GM18526 (cell line): Measurements from ENCODE around the gene TSPAN13.

Experiments used
- POLR2A ChIP-seq: IDR thresholded peaks from 3 replicates; pipeline ENCODE4 v1.6.1; 2011; ENCODE audit not compliant: insufficient read length; ENCODE audit errors: extremely low read depth

TSPAN13 gene

DNA sequence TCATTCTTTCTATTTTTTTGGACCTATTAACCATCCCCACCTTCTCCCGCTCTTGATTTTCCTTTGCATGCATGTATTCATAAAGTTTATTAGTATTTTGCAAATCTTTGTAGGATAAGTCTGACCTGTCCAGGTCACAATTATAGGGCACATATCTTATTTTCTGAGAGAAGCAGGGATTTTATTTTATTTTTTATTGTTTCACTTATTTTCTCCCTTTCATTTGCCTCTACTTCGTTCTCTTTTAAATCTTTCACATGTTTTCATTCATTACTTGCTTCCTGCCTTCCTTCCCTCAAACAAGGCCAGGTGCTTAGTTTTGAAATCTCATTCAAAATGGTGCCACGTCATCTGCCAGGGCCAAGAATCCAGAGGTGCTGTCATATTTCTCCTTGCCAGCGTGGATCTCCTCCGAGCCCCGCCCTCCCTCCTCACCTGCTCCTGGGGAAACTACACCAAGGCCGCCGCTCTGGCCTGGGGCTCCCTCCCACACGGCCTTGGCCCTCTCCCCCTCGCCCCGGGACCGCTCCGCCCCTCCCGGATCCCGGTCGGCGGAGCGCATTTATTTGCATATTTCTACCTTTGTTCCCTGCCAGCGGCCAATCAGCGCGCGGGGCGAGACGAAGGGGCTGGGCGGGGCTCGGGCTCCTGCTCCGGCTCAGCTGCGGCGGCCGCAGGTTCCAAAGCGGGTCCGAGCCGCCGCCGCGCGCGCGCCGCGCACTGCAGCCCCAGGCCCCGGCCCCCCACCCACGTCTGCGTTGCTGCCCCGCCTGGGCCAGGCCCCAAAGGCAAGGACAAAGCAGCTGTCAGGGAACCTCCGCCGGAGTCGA lies at the start of gene TSPAN13:
TSS of gene TSPAN13 (plus strand) at position 654 of the 830 bp plus-strand sequence. CDS start 213 bp downstream, outside the sequence.
- TF ChIP-seq POLR2A = no peak

DNA sequence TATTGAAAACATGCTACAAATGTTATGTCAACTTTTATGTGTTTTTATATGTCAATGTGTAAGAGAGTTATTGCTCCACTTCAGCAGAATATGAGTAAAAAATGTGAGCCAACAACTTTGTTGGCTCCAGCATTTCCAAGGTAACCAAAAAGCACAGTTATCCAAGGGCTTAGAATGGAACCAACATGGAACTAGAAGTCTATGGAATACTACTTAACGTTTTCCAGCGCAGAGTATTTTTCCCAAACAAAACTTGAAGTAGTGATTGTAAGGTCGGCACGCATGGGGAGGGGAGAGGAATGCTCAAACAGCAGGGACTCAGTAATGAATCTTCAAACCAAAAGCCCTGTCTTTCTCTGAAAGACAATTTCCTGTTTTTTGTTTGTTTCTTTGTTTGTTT lies 45.0 kb upstream of the TSPAN13 start:
- no peak for TF ChIP-seq POLR2A

DNA sequence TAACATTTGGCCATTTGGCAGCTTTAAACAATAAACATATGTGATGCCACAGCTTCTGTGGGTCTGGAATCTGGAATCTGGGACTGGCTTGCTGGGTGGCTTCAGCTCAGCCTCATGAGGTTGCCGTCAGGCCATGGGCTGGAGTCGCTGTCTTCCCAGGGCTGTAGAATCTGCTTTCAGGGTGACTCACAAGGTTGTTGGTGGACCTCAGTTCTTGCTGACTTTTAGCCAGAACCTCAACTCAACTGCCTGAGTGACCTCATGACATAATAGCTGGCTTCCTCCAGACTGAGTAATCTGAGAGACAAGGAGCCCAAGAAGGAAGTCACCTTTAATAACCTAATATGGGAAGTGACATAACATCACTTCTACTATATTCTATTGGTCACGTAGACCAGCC lies 44.6 kb upstream of the TSPAN13 start:
- TF ChIP-seq POLR2A = no peak

DNA sequence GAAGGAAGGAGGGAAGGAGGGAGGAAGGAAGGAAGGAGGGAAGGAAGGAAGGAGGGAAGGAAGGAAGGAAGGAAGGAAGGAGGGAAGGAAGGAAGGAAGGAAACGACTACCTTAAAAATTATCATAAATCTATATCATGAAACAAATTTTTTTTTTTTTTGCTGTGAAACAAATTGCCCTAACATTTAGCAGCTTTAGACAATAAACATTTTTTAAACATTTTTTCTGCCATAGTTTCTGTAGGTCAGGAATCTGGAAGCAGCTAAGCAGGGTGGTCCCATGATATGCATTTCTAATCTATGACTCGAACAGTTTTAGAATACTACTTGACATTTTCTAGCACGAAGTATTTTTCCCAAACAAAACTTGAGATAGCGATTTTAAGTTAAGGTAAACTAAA lies 42.9 kb upstream of the TSPAN13 start:
- no peak for TF ChIP-seq POLR2A

DNA sequence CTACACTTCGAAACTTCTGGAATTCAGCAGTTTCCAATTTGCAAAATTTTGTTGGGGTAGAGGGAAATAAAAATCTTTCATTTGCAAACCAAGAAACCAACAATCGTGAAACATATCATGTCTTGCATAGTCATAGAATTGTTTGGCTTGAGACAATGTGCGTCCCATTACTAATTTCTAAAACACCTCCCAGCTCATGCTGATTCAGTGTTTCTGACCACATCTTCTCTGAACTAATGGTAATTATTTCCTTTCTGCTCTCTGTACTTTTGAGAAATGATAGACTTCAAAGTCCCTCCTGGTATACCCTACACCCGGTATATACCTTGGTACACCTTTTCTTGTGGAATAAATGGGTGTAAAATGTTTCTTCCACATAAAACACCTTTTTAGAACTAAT lies 41.8 kb upstream of the TSPAN13 start:
- no peak for TF ChIP-seq POLR2A

DNA sequence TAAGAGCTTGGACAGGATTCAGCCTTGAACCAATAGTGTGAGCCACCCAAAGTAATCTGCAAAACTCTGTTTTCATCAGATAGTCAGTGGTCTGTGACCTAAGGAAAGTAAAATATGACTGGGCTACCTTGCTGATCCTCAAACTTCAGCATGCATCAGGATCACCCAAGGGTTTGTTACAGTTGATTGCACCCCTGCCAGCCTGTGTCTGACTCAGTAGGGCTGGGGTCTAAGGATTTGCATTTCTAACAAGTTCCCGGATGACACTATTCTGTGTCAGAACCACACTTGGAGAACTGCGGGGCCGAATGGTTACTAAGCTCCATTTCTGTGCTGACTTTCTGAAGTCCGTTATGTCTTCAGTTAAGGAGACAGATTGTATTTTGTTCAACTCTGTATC lies 40.6 kb upstream of the TSPAN13 start:
- no peak for TF ChIP-seq POLR2A

DNA sequence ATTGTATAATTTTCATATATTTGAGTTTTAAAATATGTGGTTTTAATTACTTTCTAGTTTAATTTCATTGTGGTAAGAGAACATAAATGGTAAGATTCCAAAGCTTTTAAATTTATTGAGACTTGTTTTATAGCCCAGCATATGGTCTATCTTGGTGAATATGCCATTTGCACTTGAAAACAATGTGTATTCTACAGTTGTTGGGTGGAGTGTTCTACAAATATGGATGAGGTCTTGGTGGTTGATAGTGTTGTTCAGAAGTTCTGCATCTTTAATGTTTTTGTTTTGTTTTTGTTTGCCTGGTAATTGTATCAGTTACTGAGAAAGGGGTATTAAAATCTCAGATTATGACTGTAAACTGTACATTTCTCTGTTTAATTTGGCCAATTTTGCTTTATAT lies 37.6 kb upstream of the TSPAN13 start:
- no peak for TF ChIP-seq POLR2A

DNA sequence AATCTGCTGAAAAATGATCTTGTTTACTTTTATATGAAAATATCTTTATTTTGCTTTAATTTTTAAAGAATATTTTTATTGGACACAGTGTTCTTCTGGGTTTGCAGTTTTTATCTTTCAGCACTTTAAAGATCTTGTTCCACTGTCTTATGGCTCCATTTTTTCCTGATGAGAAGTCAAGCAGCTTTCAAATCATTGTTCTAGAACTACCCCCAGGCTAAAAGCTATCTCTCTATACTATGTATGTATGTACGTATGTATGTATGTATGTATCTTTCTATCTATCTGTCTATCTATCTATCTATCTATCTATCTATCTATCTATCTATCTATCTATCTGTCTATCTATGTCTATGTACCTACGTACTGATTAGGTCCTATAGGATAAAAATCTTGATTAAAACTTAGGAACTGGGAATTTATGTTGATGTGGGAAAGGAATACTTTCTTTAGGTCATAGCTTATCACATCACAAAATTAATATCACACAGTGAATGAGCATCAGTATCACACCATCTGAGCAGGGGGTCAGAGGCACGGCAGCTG lies 35.4 kb upstream of the TSPAN13 start:
- TF ChIP-seq POLR2A = no peak

DNA sequence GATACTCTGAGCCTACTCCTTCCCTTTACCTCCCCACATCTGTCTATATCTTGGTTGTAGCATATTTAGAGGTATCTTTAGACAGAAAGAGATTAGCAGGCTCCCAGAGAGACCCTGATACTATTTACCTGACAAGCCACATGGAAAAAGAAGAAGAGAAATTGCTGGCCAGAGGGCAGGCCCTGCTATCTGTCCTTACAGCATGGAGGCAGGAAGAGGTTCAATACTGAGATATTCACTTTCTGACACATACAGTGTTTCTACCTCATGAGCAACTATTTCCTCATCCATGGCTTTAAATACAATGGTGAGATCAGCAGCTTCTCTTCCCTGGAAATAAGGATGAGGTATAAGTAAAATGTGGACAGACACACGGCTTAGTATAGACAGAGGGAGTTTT lies 33.9 kb upstream of the TSPAN13 start:
- TF ChIP-seq POLR2A = no peak

DNA sequence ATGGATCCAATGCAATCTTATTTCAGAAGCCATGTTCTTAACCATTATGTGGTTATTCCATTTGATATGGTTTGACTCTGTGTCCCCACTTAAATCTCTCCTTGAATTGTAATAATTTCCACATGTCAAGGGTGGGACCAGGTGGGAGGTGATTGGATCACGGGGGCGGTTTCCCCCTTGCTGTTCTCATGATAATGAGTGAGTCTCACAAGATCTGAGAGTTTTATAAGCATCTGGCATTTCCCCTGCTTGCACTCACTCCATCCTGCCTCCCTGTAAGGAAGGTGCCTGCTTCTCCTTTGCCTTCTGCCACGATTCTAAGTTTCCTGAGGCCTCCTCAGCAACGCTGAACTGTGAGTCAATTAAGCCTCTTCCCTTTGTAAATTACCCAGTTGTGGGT lies 32.0 kb upstream of the TSPAN13 start:
- no peak for TF ChIP-seq POLR2A

DNA sequence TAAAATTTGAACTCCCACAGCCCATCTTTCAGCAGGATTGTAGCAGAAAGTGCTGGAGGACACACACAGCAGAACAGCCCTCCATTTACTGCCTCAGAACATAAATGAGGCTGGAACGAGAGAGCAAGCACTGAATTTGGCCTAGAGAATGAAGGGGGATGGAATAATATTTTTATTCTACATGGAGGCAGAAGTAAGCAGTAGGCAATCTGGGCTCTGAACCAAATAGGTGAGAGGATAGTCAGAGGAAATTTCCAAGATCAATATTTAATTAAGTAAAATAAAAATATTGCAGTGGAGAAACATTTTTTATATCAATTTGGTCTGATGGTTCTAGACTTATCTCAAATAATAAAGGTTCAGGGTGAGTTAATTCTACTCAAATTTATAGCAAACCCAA lies 29.2 kb upstream of the TSPAN13 start:
- no peak for TF ChIP-seq POLR2A

DNA sequence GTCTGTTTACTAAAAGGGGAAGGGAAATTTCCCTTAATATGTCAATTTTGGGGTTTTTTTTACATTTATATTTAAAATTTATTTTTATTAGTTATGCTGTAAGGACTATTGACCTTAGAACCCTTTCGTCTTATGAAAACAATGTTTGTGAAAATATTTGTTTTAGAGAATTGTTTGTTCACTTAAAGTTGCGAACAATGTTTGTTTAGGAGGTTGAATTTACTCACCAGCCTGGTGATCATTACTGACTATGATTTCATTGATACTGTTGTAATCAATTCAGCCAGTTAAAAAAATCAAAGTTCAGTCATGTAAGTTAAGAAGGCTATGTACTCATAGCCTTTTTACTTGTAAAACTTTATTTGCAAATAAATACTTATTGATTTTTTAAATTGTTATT lies 27.4 kb upstream of the TSPAN13 start:
- no peak for TF ChIP-seq POLR2A

DNA sequence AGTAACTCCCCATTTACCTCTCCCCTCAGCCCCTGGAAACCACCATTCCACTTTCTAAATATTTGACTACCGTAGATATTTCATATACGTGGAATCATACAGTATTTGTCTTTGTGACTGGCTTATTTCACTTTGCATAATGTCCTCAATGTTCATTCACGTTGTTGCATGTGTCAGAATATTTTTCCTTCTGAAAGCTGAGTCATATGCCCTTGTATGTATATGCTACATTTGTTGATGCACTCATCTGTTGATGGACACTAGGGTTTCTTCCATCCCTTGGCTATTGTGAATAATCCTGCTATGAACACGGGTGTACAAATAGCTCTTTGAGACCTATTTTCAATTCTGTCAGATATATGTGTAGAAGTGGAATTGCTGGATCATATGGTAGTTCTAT lies 25.8 kb upstream of the TSPAN13 start:
- TF ChIP-seq POLR2A = no peak

DNA sequence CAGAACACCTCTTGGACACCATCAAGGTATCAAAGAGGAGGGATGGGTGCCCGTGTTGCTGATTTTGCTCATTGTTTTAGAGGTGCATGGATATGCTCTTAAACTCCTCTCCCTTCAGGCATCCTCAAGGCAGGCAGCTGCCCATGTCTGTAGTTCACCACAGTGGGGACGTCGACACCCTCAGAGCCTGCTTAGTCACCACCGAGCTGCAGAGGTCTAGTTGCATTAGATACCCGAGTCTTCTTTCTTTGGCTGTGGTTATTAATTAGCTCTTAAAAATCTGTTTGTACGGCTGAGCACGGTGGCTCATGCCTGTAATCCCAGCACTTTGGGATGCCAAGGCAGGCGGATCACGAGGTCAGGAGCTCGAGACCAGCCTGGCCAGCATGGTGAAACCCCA lies 24.7 kb upstream of the TSPAN13 start:
- no peak for TF ChIP-seq POLR2A

DNA sequence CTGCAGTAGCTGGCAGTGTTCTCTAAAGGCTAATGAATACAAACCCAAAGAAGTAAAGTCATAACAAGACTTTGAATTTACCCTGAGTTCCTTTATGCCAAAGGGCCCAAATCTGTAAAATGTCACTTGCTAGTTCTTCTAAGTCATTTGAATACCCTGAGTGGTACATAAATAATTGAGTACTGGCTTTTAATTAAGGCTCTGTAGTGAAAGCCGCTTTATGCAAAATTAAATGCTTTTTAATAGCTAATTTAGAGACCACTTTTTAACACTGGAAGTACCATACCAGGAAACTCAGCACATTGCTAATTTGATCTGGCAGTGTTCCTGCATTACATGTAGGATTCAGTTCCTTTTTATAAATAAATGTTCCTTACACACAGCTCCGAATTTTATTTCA lies 24.0 kb upstream of the TSPAN13 start:
- TF ChIP-seq POLR2A = no peak

DNA sequence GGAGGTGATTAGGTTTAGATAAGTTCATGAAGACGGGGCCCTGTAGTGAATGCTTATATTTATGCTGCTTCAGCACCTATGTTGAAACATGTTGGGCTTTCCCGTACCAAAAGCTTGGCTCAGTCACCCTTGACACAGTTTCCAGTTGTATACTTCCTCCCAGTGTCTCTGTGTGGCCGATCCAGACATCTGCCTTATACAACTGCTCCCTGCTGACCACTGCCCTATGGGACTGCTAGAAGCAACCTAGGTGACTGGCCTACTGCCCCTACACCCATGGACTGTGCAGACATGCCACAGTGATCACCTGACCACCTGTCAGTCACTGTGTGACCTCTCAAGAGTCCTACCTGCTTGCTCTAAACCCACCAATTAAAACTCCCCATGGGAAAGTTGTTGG lies 22.6 kb upstream of the TSPAN13 start:
- no peak for TF ChIP-seq POLR2A

DNA sequence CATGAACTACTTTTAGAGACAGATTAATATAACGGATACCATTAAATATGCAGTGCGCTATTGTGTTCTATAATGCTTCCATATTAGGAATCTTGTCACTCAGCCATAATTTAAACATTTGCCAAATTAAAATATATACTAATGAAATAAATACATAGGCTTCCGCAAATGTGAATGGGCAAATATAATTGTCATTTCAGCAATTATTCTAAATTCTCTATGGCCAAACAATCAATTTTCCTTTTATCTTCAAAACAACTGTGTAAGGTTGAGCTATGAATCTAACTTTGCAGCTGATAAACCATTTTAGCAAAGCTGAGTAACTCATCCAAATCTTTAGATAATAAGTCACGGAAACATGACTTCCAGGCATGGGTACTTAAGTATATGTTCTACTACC lies 20.7 kb upstream of the TSPAN13 start:
- TF ChIP-seq POLR2A = no peak

DNA sequence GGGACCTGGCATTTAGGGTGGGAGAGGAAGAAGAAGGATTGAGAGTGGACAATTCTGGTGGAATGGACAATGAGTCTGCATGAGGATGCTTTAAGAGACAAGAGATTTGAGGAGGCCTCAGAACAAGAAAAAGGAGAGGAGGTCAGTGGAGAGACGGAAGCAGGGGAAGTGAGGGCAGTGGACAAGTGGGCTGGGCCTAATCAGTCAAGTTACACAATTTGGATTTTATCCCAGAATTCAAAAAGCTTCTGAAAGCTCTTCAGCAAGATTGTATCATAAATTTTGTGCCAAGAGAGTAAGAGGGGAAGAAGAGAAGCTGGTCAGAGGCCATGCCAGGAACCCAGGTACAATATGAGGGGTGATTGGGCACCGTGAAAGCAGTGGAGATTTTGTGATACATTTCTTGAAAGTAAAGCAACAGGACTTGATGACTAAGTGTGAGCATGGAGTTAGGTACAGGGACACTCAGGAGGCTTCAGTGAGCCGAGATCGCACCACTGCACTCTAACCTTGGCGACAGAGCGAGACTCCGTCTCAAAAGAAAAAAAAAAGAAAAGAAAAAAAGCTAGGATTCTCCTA lies 19.3 kb upstream of the TSPAN13 start:
- no peak for TF ChIP-seq POLR2A
